Activated T-cell treated with anti-CD3 and anti-CD28 coated beads for 24 hours (primary cell): ENCODE measurements around the gene C15orf39.
"Not testable (repeated sequence)": the region's sequence is repeated elsewhere in the genome, so short reads cannot be mapped to it uniquely, and the experiment has no call there.

Experiments used
- DNase-seq: peaks from one replicate; pipeline ENCODE4 v3.0.0-alpha.2; 2020; ENCODE audit warnings: low read depth

C15orf39 gene

GRCh38 chr15:75231836-75232235, 30.2 kb downstream of the C15orf39 start:
- no peak for DNase-seq

- no peak for DNase-seq
These were observed 30.7 kb downstream of the C15orf39 start for GRCh38 chr15:75232252-75232813.

GRCh38 chr15:75232826-75233503, 31.3 kb downstream of the C15orf39 start:
- DNase-seq, result no peak

- no peak for DNase-seq
These were observed 32.0 kb downstream of the C15orf39 start for GRCh38 chr15:75233504-75234190.

- DNase-seq, result no peak
These were observed 32.6 kb downstream of the C15orf39 start for GRCh38 chr15:75234191-75234810.

GRCh38 chr15:75235051-75235673, 33.5 kb downstream of the C15orf39 start:
- no peak for DNase-seq

- no peak for DNase-seq
These were observed 34.4 kb downstream of the C15orf39 start for GRCh38 chr15:75235760-75236729.

- DNase-seq, result no peak
These were observed 35.8 kb downstream of the C15orf39 start for GRCh38 chr15:75237316-75237982.

- DNase-seq, result no peak
These were observed 36.5 kb downstream of the C15orf39 start for GRCh38 chr15:75238150-75238549.

- not testable (repeated sequence) for DNase-seq
These were observed 44.1 kb downstream of the C15orf39 start for GRCh38 chr15:75245741-75246140.

- DNase-seq, result not testable (repeated sequence)
These were observed 47.3 kb downstream of the C15orf39 start for GRCh38 chr15:75248991-75249390.

- no peak for DNase-seq
These were observed 48.0 kb downstream of the C15orf39 start for GRCh38 chr15:75249726-75250125.

- not testable (repeated sequence) for DNase-seq
These were observed 49.7 kb downstream of the C15orf39 start for GRCh38 chr15:75251343-75251742.

- DNase-seq, result not testable (repeated sequence)
These were observed 50.6 kb downstream of the C15orf39 start for GRCh38 chr15:75252285-75252684.

GRCh38 chr15:75258034-75258433, 56.4 kb downstream of the C15orf39 start, which contains the start of gene GOLGA6C:
GOLGA6C (plus strand) TSS chr15:75258334; CDS start chr15:75258599, 265 bp downstream.
- not testable (repeated sequence) for DNase-seq

- not testable (repeated sequence) for DNase-seq
These were observed 57.1 kb downstream of the C15orf39 start for GRCh38 chr15:75258620-75259343.

GRCh38 chr15:75259873-75260272, 58.2 kb downstream of the C15orf39 start:
- not testable (repeated sequence) for DNase-seq
